Uterus (tissue), 2 donors: ENCODE results near the gene PLCH2.

Experiments used
- POLR2A ChIP-seq, 2 donors: fragments of 450-650 bp; IDR thresholded peaks; one replicate each; pipeline ENCODE4 v1.6.1; 2016; ENCODE audit warnings: antibody characterized with exemption in 2 of 2, mild to moderate bottlenecking in 1 of 2, moderate library complexity in 1 of 2
- TF ChIP-seq, protein P1 (sequence below), 4 experiments: fragments of 200-600 bp in 2 of 4; fragments of 450-650 bp in 2 of 4; sonication (generic) in 2 of 4; IDR thresholded peaks; one replicate each; pipeline ENCODE4 v1.5.1; 2016 to 2019; ENCODE audit warnings: antibody characterized with exemption in 4 of 4, mild to moderate bottlenecking in 2 of 4, moderate library complexity in 1 of 4

DNA sequence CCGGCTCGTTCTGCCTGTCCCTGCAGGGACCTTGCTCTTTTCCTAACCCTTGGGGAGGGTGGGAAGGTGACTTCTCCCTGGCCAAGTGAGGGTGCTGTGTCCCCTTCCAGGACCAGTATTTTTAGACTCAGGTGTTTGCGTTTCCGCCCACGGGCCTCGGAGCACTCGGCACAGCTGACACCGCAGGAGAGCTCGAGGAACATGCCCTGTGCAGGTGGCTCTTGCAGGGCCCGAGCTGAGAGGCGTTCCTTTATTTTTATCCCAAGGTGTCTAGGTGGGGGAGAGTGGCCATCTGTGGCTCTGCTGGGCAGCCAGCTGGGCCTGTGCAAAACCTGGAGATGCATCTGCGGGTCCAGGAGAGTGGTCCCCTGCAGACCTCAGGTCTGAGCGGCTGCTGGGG lies 16.0 kb downstream of the PLCH2 start:
- TF ChIP-seq, protein P1, sequence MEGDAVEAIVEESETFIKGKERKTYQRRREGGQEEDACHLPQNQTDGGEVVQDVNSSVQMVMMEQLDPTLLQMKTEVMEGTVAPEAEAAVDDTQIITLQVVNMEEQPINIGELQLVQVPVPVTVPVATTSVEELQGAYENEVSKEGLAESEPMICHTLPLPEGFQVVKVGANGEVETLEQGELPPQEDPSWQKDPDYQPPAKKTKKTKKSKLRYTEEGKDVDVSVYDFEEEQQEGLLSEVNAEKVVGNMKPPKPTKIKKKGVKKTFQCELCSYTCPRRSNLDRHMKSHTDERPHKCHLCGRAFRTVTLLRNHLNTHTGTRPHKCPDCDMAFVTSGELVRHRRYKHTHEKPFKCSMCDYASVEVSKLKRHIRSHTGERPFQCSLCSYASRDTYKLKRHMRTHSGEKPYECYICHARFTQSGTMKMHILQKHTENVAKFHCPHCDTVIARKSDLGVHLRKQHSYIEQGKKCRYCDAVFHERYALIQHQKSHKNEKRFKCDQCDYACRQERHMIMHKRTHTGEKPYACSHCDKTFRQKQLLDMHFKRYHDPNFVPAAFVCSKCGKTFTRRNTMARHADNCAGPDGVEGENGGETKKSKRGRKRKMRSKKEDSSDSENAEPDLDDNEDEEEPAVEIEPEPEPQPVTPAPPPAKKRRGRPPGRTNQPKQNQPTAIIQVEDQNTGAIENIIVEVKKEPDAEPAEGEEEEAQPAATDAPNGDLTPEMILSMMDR (IDR thresholded peaks at IDR 0.05) = no peak
- TF ChIP-seq POLR2A (IDR thresholded peaks at IDR 0.05) = no peak
